ENCODE results near the gene BRIX1. TPM values are rescaled to one million over a fixed set of nuclear protein-coding genes. Genes with fewer than 3 reads are reported as not detected.

Gene BRIX1
- total and polyA plus RNA-seq, 7 experiments from 2014 or later: 13.4 to 46.2 (median 35.5) TPM

- peaks cover 16 to 47% (median 32%) of the 10 kb centered on the region in 7 donors for H3K4me1 Mint-ChIP-seq
- peak overlapping the region in 2 of 9 donors; percentile 93 for H3K27ac Mint-ChIP-seq
- DNase-seq (no peak), ATAC-seq (no peak)
- H3K27me3 ChIP-seq (ENCODE audit: control insufficient read depth in 2 of 2, insufficient read depth in 2 of 2, low read length in 2 of 2): no peaks in the 10 kb centered on the region
- ChIA-PET POLR2A (interaction anchor here (1.5 to 3.8 kb wide), 3 partner anchors 9 to 920 kb away, joined by 4 to 91 read pairs (median 5); partner anchors contain the start of genes AMACR, BRIX1 and RAD1), CTCF (interaction anchor here (0.7 kb wide), 1 partner anchor 135 kb away, joined by 3 read pairs; no protein-coding TSS in a partner anchor)
- no peak overlapping the region for H3K4me3 ChIP-seq (ENCODE audit: low read length)
- H3K36me3 ChIP-seq (ENCODE audit: control insufficient read depth in 2 of 3, insufficient read depth in 3 of 3, low read length in 3 of 3): peaks cover 0 to 30% (median 28%) of the 10 kb centered on the region in 3 experiments
- H3K36me3 Mint-ChIP-seq: peaks cover 0 to 19% (median 9%) of the 10 kb centered on the region in 5 donors
- peaks cover 15 to 18% of the 10 kb centered on the region in 2 donors for H3K4me1 ChIP-seq (ENCODE audit: control insufficient read depth in 2 of 2, insufficient read depth in 2 of 2, low read length in 2 of 2)
- H3K4me3 Mint-ChIP-seq: peak overlapping the region in 6 of 10 donors; percentile 88 to 97 (median 92)
- no peaks in the 10 kb centered on the region for H3K9me3 Mint-ChIP-seq
- H3K9me3 ChIP-seq (ENCODE audit: control insufficient read depth in 2 of 3, low read length in 3 of 3): no peaks in the 10 kb centered on the region
- no peaks in the 10 kb centered on the region for H3K27me3 Mint-ChIP-seq
- intact Hi-C loops (cut with micrococcal nuclease): loop anchor here (2.0 to 10.0 kb wide), 5 partner anchors 683 to 1949 kb away; partner anchors contain the start of genes NIPBL (in 2 of the 2) and SPEF2 (in 2 of the 2)
- H3K27ac ChIP-seq (ENCODE audit: low read depth, low read length): no peak overlapping the region
Measured at GRCh38 chr5:34928267-34928666, 12.8 kb downstream of the BRIX1 start.

GRCh38 chr5:34929134-34929719 lies 13.7 kb downstream of the BRIX1 start, which contains the start of gene DNAJC21:
Gene DNAJC21, plus strand, starts transcription at chr5:34929559. Its CDS starts 261 bp downstream, at chr5:34929820.
- Mint-ChIP-seq H3K9me3 (no peaks in the 10 kb centered on the region), H3K27ac (peak within 1 kb of the TSS; percentile 86 to 98 (median 94)), H3K4me1 (peaks cover 19 to 44% (median 36%) of the 10 kb centered on the region in 7 donors), H3K27me3 (no peaks in the 10 kb centered on the region), H3K4me3 (peak within 1 kb of the TSS; percentile 94 to 99 (median 96)), H3K36me3 (peaks cover 0 to 23% (median 9%) of the 10 kb centered on the region in 5 donors)
- peak within 1 kb of the TSS; percentile 93 for H3K27ac ChIP-seq (ENCODE audit: low read depth, low read length)
- peaks cover 0 to 22% (median 20%) of the 10 kb centered on the region in 3 experiments for H3K36me3 ChIP-seq (ENCODE audit: control insufficient read depth in 2 of 3, insufficient read depth in 3 of 3, low read length in 3 of 3)
- no peaks in the 10 kb centered on the region for H3K9me3 ChIP-seq (ENCODE audit: control insufficient read depth in 2 of 3, low read length in 3 of 3)
- POLR2A ChIA-PET: interaction anchor here (0.5 to 3.8 kb wide), 10 partner anchors 10 to 1313 kb away, joined by 3 to 91 read pairs (median 4); partner anchors contain the start of genes AMACR, BRIX1, NADK2 and RAD1
- peaks cover 15 to 18% of the 10 kb centered on the region in 2 donors for H3K4me1 ChIP-seq (ENCODE audit: control insufficient read depth in 2 of 2, insufficient read depth in 2 of 2, low read length in 2 of 2)
- CTCF ChIA-PET: interaction anchor here (1.1 to 1.6 kb wide), 2 partner anchors 13 to 689 kb away, joined by 3 to 19 read pairs; partner anchors contain the start of genes BRIX1 and RAD1
- H3K27me3 ChIP-seq (ENCODE audit: control insufficient read depth in 2 of 2, insufficient read depth in 2 of 2, low read length in 2 of 2): no peaks in the 10 kb centered on the region
- peak within 1 kb of the TSS; percentile 75 for H3K4me3 ChIP-seq (ENCODE audit: low read length)
- DNase-seq (peak; percentile 93 to 99 (median 97)), ATAC-seq (peak; percentile 93)
- intact Hi-C loops (cut with micrococcal nuclease): loop anchor here (1.0 to 10.0 kb wide), 11 partner anchors 14 to 1948 kb away; partner anchors contain the start of genes BRIX1 (in 2 of the 2), LMBRD2 (in 2 of the 2), NIPBL (in 2 of the 2) and RAD1 (in 2 of the 2)

GRCh38 chr5:34929720-34930461 lies 14.4 kb downstream of the BRIX1 start:
- peak; percentile 74 for ATAC-seq
- CTCF ChIA-PET: interaction anchor here (0.7 to 1.6 kb wide), 3 partner anchors 13 to 1247 kb away, joined by 3 to 19 read pairs (median 3); partner anchors contain the start of genes BRIX1 and RAD1
- peaks cover 21 to 46% (median 41%) of the 10 kb centered on the region in 7 donors for H3K4me1 Mint-ChIP-seq
- DNase-seq: peak; percentile 65 to 84 (median 76)
- peak overlapping the region; percentile 86 to 98 (median 93) for H3K27ac Mint-ChIP-seq
- Histone ChIP-seq H3K4me1 (ENCODE audit: control insufficient read depth in 2 of 2, insufficient read depth in 2 of 2, low read length in 2 of 2) (peaks cover 15 to 18% of the 10 kb centered on the region in 2 donors), H3K36me3 (ENCODE audit: control insufficient read depth in 2 of 3, insufficient read depth in 3 of 3, low read length in 3 of 3) (peaks cover 0 to 16% (median 14%) of the 10 kb centered on the region in 3 experiments), H3K9me3 (ENCODE audit: control insufficient read depth in 2 of 3, low read length in 3 of 3) (no peaks in the 10 kb centered on the region), H3K27ac (ENCODE audit: low read depth, low read length) (peak overlapping the region; percentile 93), H3K27me3 (ENCODE audit: control insufficient read depth in 2 of 2, insufficient read depth in 2 of 2, low read length in 2 of 2) (no peaks in the 10 kb centered on the region), H3K4me3 (ENCODE audit: low read length) (peak overlapping the region; percentile 54)
- H3K36me3 Mint-ChIP-seq: peaks cover 0 to 21% (median 11%) of the 10 kb centered on the region in 5 donors
- POLR2A ChIA-PET: interaction anchor here (0.6 to 3.8 kb wide), 11 partner anchors 10 to 1312 kb away, joined by 3 to 91 read pairs (median 4); partner anchors contain the start of genes AMACR, BRIX1, NADK2 and RAD1
- intact Hi-C loops (cut with micrococcal nuclease): loop anchor here (1.0 to 10.0 kb wide), 11 partner anchors 15 to 1947 kb away; partner anchors contain the start of genes BRIX1 (in 2 of the 2), LMBRD2 (in 2 of the 2), NIPBL (in 2 of the 2) and RAD1 (in 2 of the 2)
- H3K27me3 Mint-ChIP-seq: no peaks in the 10 kb centered on the region
- peak overlapping the region; percentile 94 to 99 (median 96) for H3K4me3 Mint-ChIP-seq
- H3K9me3 Mint-ChIP-seq: no peaks in the 10 kb centered on the region

- Histone ChIP-seq H3K4me1 (ENCODE audit: control insufficient read depth in 2 of 2, insufficient read depth in 2 of 2, low read length in 2 of 2) (peaks cover 15 to 18% of the 10 kb centered on the region in 2 donors), H3K36me3 (ENCODE audit: control insufficient read depth in 2 of 3, insufficient read depth in 3 of 3, low read length in 3 of 3) (peaks cover 0 to 12% (median 8%) of the 10 kb centered on the region in 3 experiments), H3K9me3 (ENCODE audit: control insufficient read depth in 2 of 3, low read length in 3 of 3) (no peaks in the 10 kb centered on the region), H3K27me3 (ENCODE audit: control insufficient read depth in 2 of 2, insufficient read depth in 2 of 2, low read length in 2 of 2) (no peaks in the 10 kb centered on the region), H3K4me3 (ENCODE audit: low read length) (peak overlapping the region; percentile 54), H3K27ac (ENCODE audit: low read depth, low read length) (peak overlapping the region; percentile 93)
- peaks cover 0 to 19% (median 9%) of the 10 kb centered on the region in 5 donors for H3K36me3 Mint-ChIP-seq
- ATAC-seq (no peak), DNase-seq (no peak)
- POLR2A ChIA-PET: interaction anchor here (0.6 to 3.8 kb wide), 4 partner anchors 10 to 922 kb away, joined by 3 to 91 read pairs (median 6); partner anchors contain the start of genes AMACR, BRIX1 and RAD1
- H3K4me3 Mint-ChIP-seq: peak overlapping the region; percentile 94 to 99 (median 96)
- no peaks in the 10 kb centered on the region for H3K9me3 Mint-ChIP-seq
- CTCF ChIA-PET: interaction anchor here (0.7 to 1.6 kb wide), 2 partner anchors 14 to 1246 kb away, joined by 3 to 19 read pairs; partner anchors contain the start of genes BRIX1 and RAD1
- intact Hi-C loops (cut with micrococcal nuclease): loop anchor here in 1 of 2 donors (1.0 kb wide), 1 partner anchor 1312 kb away; no protein-coding TSS in a partner anchor
- no peaks in the 10 kb centered on the region for H3K27me3 Mint-ChIP-seq
- H3K4me1 Mint-ChIP-seq: peaks cover 22 to 48% (median 42%) of the 10 kb centered on the region in 7 donors
- peak overlapping the region; percentile 85 to 98 (median 93) for H3K27ac Mint-ChIP-seq
Measured at GRCh38 chr5:34930462-34930844, 14.9 kb downstream of the BRIX1 start.

- peaks cover 15 to 18% of the 10 kb centered on the region in 2 donors for H3K4me1 ChIP-seq (ENCODE audit: control insufficient read depth in 2 of 2, insufficient read depth in 2 of 2, low read length in 2 of 2)
- H3K4me3 Mint-ChIP-seq: peak overlapping the region; percentile 94 to 99 (median 96)
- H3K36me3 ChIP-seq (ENCODE audit: control insufficient read depth in 2 of 3, insufficient read depth in 3 of 3, low read length in 3 of 3): peaks cover 0 to 16% (median 5%) of the 10 kb centered on the region in 3 experiments
- H3K4me3 ChIP-seq (ENCODE audit: low read length): peak overlapping the region; percentile 54
- DNase-seq (no peak), ATAC-seq (no peak)
- peaks cover 22 to 48% (median 41%) of the 10 kb centered on the region in 7 donors for H3K4me1 Mint-ChIP-seq
- no peaks in the 10 kb centered on the region for H3K27me3 Mint-ChIP-seq
- no peaks in the 10 kb centered on the region for H3K27me3 ChIP-seq (ENCODE audit: control insufficient read depth in 2 of 2, insufficient read depth in 2 of 2, low read length in 2 of 2)
- no peaks in the 10 kb centered on the region for H3K9me3 Mint-ChIP-seq
- H3K27ac ChIP-seq (ENCODE audit: low read depth, low read length): peak overlapping the region; percentile 93
- intact Hi-C loops (cut with micrococcal nuclease): loop anchor here in 1 of 2 donors (1.0 kb wide), 1 partner anchor 1311 kb away; no protein-coding TSS in a partner anchor
- peaks cover 0 to 17% (median 9%) of the 10 kb centered on the region in 5 donors for H3K36me3 Mint-ChIP-seq
- POLR2A ChIA-PET: interaction anchor here (0.6 to 3.8 kb wide), 3 partner anchors 9 to 45 kb away, joined by 3 to 91 read pairs (median 7); partner anchors contain the start of genes BRIX1 and RAD1
- H3K27ac Mint-ChIP-seq: peak overlapping the region; percentile 18 to 98 (median 93)
- no peaks in the 10 kb centered on the region for H3K9me3 ChIP-seq (ENCODE audit: control insufficient read depth in 2 of 3, low read length in 3 of 3)
- CTCF ChIA-PET: interaction anchor here (0.7 kb wide), 1 partner anchor 1246 kb away, joined by 3 read pairs; no protein-coding TSS in a partner anchor
Measured at GRCh38 chr5:34930870-34931269, 15.4 kb downstream of the BRIX1 start.

All from naive thymus-derived CD4-positive, alpha-beta T cell (primary cell).